ENCODE measurements around the gene CITED4.

The CITED4 gene

DNA sequence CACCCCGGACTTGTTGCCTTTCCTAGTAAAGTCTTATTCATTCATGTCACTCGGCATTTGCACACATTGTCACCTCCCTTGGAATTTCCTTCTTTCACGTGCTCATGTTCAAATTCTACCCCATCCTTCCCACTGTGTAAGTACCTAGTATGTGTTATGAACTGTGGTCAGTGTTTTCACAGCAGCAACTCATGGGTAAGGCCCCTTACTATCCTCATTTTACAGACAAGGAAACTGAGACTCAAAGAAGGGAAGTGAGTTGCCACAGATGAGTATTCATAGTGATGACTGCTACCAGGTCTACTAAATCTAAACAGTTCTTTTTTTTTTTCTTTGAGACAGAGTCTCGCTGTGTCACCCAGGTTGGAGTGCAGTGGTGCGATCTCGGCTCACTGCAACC is 10.5 kb downstream of the CITED4 start:
- DNase-seq: no peak

GRCh38 chr1:40849801-40850592 is 12.2 kb downstream of the CITED4 start:
- DNase-seq: no peak

- no peak for DNase-seq
These were observed 13.5 kb downstream of the CITED4 start for GRCh38 chr1:40848530-40849189.

DNA sequence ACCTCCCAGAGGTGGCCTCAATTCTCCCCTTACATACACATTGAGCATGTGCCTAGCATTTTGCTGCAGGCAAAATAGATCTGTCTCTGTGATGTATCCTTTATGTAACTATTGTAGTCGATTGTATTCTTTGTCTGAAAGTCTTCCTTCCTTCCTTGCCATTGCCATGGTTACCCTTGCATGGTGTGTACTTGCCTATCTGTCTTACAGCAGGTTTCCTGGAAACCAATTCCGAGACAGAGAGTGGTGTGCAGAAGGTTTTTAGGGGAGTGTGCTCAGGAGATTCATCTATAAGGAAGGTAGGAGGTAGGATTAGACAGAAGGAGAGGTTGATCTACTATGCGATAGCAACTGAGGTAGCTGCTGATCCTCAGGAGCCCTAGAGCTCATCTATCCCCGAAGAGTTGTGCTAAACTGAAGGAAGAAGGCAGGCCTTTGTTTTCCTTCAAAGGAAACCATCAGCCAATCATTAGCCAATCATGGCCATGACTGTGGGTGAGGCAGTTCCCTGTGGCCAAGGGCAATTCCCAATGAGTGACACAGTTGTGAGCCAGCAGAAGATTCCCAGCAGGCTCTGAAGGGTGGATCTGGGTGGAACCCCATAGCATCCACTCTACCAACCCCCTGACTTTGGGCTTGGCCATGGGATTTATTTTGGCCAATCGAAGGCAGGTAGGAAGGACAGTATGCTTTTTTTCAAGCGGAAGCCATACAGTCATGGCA is 15.0 kb downstream of the CITED4 start:
- no peak for DNase-seq

DNA sequence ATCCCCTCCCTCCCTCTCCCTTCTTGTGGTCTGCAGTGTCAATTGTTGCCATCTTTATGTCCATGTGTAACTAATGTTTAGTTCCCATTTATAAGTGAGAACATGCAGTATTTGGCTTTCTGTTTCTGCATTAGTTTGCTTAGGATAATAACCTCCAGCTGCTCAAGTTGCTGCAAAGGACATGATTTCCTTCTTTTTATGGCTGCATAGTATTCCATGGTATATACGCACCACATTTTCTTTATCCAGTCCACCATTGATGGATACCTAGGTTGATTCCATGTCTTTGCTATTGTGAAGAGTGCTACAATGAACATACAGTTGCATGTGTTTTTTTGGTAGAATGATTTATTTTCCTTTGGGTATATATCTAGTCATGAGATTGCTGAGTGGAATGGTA is 16.3 kb downstream of the CITED4 start:
- DNase-seq: no peak

DNA sequence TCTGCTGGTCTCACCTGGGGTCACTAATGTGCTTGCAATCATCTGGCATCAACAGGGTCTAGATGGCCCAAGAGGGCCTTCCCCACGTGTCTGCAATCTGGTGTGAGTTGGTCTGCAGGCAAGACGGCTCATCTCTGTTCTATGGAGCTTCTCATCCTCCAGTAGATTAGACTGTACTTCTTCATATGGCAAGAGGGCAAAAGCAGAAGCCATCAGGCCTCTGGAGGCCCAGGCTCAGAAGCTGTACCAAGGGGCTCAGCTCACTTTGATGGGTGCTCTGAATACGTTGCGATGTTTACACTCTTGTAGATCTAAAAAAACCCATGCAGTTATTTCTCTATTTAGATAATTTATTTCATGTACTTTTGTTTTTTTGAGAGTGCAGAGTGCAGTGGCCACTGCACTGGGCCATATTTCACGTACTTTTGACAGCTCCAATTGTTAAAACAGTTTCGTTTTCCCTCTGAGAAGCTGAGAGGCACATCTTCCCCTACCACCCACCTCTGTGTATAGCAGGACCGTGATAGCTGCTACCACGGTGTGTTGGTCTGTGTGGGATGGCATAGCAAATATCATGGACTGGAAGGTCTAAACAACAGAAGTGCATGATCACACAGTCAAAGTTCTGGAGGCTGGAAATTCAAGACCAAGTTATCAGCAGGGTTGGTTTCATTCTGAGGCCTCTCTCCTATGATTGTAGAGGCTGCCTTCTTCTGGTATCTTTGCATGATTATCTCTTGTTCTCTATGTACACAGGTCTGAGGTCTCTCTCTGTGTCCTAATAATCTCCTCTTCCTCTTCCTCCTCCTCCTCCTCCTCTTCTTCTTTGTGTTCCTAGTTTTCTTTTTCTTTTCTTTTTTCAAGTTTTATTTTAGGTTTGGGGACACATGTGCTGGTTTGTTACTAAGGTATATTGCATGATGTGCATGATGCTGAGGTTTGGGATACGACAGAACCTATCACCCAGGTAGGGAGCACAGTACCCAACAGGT is 17.0 kb downstream of the CITED4 start:
- DNase-seq: no peak

DNA sequence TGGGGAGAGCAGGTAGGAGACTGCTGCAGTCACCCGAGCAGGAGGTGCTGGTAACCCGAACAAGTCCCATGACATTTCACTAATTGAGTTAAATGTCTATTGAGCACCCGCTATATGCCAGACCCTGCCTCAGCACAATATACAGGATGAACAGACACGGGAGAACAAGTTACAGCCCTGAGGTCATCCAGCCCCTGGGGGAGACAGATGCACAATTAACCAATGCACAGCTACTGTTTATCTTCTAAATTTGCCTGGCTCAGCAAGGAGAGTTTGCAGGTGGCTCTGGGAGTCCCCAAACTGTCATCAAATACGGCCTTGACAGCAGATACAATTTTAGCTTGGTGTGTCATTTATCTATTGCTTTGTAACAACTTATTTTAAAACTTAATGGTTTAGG is 18.1 kb downstream of the CITED4 start:
- DNase-seq: no peak

GRCh38 chr1:40842691-40843090 is 19.5 kb downstream of the CITED4 start:
- no peak for DNase-seq

DNA sequence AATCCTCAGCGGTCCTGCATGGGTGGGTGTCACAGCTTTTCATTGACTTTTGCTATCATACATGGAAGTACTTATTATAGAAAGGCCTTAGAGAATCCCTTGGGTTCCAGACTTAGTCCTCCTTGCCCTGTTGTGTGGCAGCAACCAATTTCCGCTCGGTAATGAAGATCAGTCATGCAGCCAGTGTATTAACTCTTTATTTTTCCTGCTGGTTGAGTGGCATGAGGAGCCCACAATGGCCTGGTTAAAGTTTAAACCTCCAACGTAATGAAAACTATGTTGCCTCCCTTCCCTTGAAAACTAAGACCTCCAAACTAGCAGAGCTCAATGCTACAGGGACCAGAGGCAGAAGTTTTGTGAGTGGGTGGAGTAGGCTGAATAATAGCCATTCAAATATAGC is 20.0 kb downstream of the CITED4 start:
- no peak for DNase-seq

DNA sequence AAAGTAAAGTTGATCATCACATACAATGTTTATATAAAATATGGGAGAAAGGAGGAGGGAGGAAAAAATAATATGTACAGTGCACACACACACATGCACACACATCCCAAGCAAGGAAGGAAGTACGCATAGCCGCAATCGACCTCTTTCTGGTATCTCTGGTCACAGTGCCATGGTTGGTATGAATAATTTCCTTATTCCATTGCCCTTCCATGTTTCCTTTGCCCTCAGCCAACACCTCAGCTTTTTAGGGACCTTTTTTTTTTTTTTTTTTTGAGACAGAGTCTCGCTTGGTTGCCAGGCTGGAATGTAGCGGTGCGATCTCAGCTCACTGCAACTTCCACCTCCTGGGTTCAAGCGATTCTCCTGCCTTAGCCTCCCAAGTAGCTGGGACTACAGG is 20.6 kb downstream of the CITED4 start:
- DNase-seq: no peak

GRCh38 chr1:40840526-40841323 is 21.4 kb downstream of the CITED4 start:
- no peak for DNase-seq

GRCh38 chr1:40839943-40840335 is 22.2 kb downstream of the CITED4 start:
- no peak for DNase-seq

DNA sequence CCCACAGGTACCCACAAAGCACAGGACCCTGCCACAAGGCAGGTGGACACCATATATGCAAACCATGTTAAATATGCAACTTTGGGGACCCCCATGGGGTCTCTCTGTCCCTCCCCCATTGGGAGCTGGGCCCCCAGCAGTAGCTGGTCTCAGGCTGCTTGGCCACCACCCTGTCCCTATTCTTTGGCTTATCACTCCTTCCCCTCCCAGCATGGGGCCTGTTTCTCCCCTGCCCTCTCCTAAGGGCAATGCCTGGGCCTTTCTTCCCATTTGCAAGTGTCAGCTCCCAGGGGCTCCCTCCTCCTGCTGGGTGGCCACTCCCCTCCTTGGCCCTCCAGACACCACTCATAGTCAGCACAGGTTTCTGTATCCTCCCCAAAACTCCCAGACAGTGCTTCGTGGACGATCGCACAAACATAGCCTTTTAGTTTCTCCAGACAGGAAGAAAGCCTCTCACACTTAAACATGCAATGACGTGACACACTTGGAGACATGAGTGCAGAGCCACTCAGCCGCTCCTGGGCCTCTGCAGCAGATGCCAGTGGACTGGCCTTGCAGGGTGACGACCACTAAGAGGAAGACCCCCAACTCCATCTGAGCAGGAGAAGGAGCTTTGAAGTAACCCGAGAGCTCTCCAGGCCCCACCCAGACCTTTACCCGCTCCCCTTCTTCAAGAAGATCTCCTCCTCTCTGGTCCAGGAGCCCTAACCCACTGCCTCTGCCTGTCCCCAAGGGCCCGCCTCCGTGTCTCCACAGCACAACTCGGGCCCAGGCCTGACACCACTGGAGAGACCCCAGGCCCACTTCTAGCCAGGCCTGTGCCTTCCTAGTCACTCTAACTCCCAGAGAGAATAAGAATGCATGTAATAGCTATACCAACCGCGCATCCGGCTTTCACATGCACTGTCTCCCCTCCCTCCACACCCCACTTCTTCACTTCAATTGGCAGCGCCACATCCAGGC is 22.9 kb downstream of the CITED4 start:
- no peak for DNase-seq

- DNase-seq: no peak
These were observed 23.9 kb downstream of the CITED4 start for GRCh38 chr1:40838045-40838979.

DNA sequence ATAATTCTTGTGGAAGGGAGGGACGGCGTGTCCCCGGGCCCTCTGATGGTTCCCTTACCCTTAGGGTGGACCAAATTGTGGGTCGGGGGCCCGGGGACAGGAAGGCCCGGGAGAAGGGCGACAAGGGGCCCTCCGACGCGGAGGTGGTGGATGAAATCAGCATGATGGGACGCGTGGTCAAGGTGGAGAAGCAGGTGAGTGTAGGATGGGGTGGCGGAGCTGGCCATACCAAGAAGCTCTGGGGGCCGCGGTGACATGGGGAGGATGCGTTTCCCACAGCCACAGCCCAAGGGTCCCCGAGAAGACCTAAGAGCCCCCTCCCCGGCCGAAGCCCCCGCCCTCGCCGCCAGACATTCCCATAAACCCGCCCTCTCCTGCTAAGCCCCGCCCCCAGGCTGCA is 24.6 kb downstream of the CITED4 start:
- DNase-seq: no peak

- DNase-seq: no peak
These were observed 25.9 kb downstream of the CITED4 start for GRCh38 chr1:40836283-40836682.

DNA sequence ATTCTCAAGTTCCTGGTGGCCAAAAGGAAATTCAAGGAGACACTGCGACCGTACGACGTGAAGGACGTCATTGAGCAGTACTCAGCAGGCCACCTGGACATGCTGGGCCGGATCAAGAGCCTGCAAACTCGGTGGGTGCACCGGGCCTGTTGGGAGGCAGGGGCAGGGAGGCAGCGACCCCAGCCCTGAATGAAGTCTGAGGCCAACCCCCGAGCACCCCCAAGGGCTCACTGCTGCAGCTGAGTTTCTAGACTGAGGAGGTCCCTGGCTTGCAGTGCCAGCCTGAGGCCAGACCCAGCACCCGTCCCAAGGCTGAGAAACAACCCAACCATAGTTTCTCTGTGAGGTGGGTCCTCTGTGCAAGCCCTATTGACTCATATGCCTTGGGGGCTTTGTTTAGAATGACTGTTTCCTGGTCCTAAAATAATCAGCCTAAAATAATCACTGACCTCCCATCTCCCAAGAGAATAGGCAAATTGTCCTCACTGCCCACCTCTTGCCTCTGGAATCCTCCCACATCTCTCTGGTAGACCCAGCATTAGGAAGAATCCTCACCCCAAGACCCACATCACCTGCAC is 27.1 kb downstream of the CITED4 start:
- no peak for DNase-seq

DNA sequence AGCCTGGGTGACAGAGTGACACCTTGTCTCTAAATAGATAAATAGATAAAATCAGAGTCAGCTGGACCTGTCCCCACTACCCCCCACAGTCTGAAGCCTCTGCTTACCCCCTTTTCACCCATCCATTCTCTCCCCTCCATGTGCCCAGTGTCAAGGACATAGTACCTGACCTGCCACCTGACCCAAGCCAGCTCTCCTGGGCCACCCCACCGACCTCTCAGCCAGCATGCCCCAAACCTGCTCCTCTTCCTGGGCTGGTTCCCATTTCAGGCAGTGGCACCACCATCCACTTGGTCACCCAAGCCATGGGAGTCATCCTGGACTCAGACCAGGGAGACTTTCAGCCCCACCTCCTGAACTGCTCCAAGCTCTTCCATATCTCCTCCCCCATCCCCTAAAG is 28.2 kb downstream of the CITED4 start:
- DNase-seq: no peak
